SU-DHL-6 (cell line): ENCODE measurements around the gene WNK3.

Source experiments
- EZH2phosphoT487 ChIP-seq: fragments of 200-600 bp; sonication (generic), shearing (Covaris generic); conservative IDR thresholded peaks from 2 replicates; pipeline ENCODE4 v1.6.1; 2018; ENCODE audit warnings: mild to moderate bottlenecking, antibody characterized with exemption, low read length, moderate library complexity, mixed read lengths
- TF ChIP-seq, protein P1 (sequence below): fragments of 200-600 bp; sonication (generic); IDR thresholded peaks from one replicate; pipeline ENCODE4 v1.5.1; 2017; ENCODE audit warnings: antibody characterized with exemption, mild to moderate bottlenecking, low read length, moderate library complexity; ENCODE audit not compliant: insufficient read depth, poor library complexity, severe bottlenecking

DNA sequence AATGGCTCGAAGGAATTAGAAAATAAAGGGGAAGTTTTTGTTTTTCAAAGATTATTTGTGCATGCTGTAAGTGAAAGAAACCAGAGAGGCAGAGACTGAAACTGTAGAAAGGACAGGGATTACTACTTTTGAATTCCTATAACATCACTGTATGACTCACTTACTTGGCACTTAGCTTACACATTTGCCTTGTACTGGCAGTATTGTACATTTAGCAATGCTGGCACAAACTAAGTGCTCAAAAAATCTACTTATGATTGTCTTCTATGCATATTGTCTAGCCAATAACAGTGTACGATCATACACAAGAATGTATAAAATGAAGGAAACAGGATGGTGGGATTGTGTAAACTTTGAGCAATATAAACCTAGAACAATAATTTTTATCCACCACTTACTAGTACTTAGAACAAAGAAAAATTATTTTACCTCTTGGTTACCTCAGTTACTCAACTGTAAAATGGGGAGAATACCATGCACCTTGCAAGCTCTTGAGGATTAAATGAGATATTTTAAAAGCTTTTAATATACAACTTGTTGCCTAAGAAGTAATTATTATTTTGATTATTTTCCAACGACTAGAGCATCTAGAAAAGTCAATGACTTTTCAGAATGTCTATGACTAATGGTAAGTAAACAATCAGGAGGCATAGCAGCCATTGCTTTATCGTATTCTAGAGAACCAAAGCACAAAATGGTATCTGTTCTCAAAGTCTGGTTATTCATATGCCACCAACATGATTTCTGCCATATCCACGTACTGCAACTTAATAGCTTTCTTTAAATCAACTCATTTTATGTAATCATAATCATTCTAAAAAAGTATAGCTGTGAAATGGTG lies 179.5 kb downstream of the WNK3 start:
- TF ChIP-seq, protein P1, sequence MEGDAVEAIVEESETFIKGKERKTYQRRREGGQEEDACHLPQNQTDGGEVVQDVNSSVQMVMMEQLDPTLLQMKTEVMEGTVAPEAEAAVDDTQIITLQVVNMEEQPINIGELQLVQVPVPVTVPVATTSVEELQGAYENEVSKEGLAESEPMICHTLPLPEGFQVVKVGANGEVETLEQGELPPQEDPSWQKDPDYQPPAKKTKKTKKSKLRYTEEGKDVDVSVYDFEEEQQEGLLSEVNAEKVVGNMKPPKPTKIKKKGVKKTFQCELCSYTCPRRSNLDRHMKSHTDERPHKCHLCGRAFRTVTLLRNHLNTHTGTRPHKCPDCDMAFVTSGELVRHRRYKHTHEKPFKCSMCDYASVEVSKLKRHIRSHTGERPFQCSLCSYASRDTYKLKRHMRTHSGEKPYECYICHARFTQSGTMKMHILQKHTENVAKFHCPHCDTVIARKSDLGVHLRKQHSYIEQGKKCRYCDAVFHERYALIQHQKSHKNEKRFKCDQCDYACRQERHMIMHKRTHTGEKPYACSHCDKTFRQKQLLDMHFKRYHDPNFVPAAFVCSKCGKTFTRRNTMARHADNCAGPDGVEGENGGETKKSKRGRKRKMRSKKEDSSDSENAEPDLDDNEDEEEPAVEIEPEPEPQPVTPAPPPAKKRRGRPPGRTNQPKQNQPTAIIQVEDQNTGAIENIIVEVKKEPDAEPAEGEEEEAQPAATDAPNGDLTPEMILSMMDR, result no peak
- no peak for TF ChIP-seq EZH2phosphoT487
